Activated CD8-positive, alpha-beta memory T cell treated with anti-CD3 and anti-CD28 coated beads, Interleukin-2, amount 50 U/mL, for 1 hour (primary cell): Measurements from ENCODE around the gene R3HDM2.

Source experiments
- DNase-seq: peaks from one replicate; pipeline ENCODE4 v3.0.0-alpha.2; 2020; ENCODE audit errors: extremely low read depth

R3HDM2 gene

GRCh38 chr12:57216921-57217879 lies 213.6 kb downstream of the R3HDM2 start:
- no peak for DNase-seq

- DNase-seq, result no peak
Measured at GRCh38 chr12:57216014-57216911, 214.6 kb downstream of the R3HDM2 start, which contains the start of gene NXPH4. NXPH4 (plus strand) TSS chr12:57216794; CDS start chr12:57216970, 176 bp downstream.

- DNase-seq, result no peak
Measured at GRCh38 chr12:57215668-57216013, 215.2 kb downstream of the R3HDM2 start.

DNA sequence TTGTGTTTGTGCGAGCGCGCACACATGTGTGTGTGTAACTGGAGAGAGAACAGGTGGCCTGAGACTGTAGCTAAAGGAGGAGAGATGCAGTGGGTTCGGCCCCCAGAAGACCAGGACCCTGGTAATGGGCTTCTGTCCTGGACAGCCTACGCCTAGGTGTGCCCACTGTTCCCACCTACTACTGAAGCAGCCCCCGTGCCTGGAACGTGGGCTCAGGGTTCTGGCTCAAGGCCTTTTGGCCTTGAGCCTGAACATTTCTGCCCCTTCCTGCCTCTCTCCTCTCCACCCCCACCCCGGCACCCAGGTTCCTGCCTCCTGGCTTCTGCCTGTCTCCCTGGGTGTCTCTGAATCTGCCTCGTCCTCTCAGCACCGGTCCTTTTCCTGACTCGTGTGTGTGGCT lies 215.8 kb downstream of the R3HDM2 start:
- DNase-seq, result no peak

DNA sequence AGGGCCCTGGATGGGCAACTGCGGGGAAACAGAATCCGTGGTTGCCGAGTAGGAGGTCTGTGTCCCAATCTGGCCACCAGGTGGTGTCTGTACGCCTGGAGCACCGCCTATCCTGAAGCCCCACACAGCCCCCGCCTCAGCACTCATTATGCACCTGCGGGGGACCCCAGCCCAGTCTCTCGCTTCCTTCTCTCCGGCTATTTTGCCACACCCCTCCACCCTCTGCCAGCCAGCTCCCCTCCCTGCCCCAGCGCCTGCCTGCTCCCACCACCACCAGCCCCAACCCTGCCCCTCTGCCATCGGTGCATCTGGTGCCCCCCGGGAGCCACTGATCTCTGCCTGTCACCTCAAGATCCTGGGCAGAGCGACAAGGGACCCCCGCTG lies 216.5 kb downstream of the R3HDM2 start:
- no peak for DNase-seq

- no peak for DNase-seq
Measured at GRCh38 chr12:57213763-57214397, 217.0 kb downstream of the R3HDM2 start.

GRCh38 chr12:57213058-57213715 lies 217.7 kb downstream of the R3HDM2 start:
- DNase-seq, result peak; percentile 53

DNA sequence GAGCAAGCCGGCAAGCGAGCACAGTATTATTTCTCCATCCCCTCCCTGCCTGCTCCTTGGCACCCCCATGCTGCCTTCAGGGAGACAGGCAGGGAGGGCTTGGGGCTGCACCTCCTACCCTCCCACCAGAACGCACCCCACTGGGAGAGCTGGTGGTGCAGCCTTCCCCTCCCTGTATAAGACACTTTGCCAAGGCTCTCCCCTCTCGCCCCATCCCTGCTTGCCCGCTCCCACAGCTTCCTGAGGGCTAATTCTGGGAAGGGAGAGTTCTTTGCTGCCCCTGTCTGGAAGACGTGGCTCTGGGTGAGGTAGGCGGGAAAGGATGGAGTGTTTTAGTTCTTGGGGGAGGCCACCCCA lies 218.2 kb downstream of the R3HDM2 start:
- no peak for DNase-seq

GRCh38 chr12:57211791-57212700 lies 218.8 kb downstream of the R3HDM2 start:
- no peak for DNase-seq

GRCh38 chr12:57210926-57211692 lies 219.7 kb downstream of the R3HDM2 start:
- DNase-seq, result no peak

- no peak for DNase-seq
Measured at GRCh38 chr12:57210461-57210860, 220.4 kb downstream of the R3HDM2 start.

DNA sequence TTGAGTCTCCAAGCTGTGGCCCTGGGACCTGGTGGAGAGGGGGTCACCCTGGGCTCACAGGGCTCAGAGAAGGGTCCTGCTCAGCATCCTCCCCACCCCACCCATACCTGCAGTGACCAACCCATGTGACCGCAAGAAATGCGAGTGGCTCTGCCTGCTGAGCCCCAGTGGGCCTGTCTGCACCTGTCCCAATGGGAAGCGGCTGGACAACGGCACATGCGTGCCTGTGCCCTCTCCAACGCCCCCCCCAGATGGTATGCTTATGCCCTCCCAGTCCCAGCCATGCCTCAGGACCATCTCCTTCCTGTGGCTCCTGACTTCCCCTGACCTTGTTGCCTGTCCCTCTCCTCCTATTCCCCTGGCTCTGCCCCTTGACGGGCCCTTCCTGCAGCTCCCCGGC lies 220.9 kb downstream of the R3HDM2 start:
- no peak for DNase-seq

DNA sequence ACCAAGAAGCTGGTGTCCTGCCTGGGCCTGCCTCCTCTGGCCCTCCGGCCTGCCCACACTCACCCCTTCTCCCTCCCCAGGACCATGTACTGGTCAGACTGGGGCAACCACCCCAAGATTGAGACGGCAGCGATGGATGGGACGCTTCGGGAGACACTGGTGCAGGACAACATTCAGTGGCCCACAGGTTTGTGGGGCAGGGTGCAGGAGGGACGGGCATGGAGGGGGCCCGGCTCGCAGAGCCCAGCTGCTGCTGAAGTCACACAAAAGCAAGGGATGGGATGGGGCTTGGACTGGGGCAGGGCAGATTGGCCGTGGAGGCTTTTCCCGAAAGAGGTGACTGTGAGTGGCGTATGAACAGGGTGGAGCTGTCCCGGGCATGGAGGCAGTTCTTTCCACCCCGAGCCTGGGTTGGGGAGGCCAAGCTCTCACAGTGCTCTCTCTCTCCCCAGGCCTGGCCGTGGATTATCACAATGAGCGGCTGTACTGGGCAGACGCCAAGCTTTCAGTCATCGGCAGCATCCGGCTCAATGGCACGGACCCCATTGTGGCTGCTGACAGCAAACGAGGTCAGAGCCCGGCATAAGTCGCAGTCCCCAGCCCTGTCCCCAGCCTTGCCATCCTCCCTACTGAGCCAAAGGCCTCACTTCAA lies 222.1 kb downstream of the R3HDM2 start:
- DNase-seq, result no peak

- DNase-seq, result no peak
Measured at GRCh38 chr12:57207731-57208630, 222.9 kb downstream of the R3HDM2 start.

DNA sequence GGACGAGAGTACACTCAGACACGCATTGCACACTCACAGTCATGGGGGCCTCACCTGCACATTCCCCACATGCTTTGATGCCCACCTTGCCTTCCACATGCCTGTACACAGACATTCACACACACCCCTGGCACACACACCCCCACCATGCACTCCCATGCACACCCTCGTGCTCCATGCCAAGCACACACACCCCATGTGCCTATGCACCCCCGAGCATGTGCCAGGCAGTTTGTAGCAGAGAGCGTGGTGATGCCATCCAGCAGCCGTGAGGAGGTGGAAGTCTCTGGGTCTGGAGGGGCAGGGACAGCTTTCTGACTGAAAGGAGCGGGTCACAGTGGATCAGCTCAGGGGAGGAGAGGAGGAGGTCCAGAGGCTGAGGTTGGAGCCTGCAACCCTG lies 224.9 kb downstream of the R3HDM2 start:
- DNase-seq, result no peak

DNA sequence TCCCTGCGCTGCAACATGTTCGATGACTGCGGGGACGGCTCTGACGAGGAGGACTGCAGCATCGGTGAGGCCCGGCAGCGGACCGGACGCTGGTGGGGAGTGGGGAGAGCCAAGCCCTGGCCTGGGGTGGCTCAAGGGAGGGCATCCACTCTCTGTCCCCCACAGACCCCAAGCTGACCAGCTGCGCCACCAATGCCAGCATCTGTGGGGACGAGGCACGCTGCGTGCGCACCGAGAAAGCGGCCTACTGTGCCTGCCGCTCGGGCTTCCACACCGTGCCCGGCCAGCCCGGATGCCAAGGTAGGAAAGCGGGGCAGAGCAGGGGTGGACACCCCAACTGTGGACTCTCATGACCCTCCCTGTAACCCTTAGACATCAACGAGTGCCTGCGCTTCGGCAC lies 225.7 kb downstream of the R3HDM2 start:
- no peak for DNase-seq

- DNase-seq, result no peak
Measured at GRCh38 chr12:57204454-57204853, 226.4 kb downstream of the R3HDM2 start.

GRCh38 chr12:57203791-57204190 lies 227.1 kb downstream of the R3HDM2 start:
- DNase-seq, result no peak
